Measurements from ENCODE around the gene MBD6.

GRCh38 chr12:57476162-57476992 lies 46.2 kb upstream of the MBD6 start:
- no peak for TF ChIP-seq ZNF384 (IDR thresholded peaks at IDR 0.05)
- TF ChIP-seq PKNOX1 (IDR thresholded peaks at IDR 0.05): no peak
- no peak for TF ChIP-seq NFRKB (IDR thresholded peaks at IDR 0.05)

All from HEK293T (cell line).